NCI-H2107 treated with DMSO at 0.1 percent for 48 hours (cell line): ENCODE results near the gene TNRC6B.
"Not testable (repeated sequence)": the region's sequence is repeated elsewhere in the genome, so short reads cannot be mapped to it uniquely, and the experiment has no call there.

ENCODE experiments used
- DNase-seq: peaks from one replicate; lab custom pipeline; 2025; ENCODE audit not compliant: unreplicated experiment; lab: John Stamatoyannopoulos, UW

TNRC6B gene

GRCh38 chr22:40279017-40279416 lies 101.3 kb downstream of the TNRC6B start:
- no peak for DNase-seq

GRCh38 chr22:40281717-40282116 lies 104.0 kb downstream of the TNRC6B start:
- DNase-seq = peak; percentile 21

GRCh38 chr22:40285513-40285912 lies 107.8 kb downstream of the TNRC6B start:
- no peak for DNase-seq

GRCh38 chr22:40289991-40290459 lies 112.3 kb downstream of the TNRC6B start:
- no peak for DNase-seq

GRCh38 chr22:40290516-40290915 lies 112.8 kb downstream of the TNRC6B start:
- no peak for DNase-seq

- DNase-seq = no peak
These were observed 117.0 kb downstream of the TNRC6B start for GRCh38 chr22:40294696-40295095.

- DNase-seq = no peak
These were observed 122.6 kb downstream of the TNRC6B start for GRCh38 chr22:40300316-40300715.

- no peak for DNase-seq
These were observed 123.4 kb downstream of the TNRC6B start for GRCh38 chr22:40300884-40301672.

GRCh38 chr22:40302149-40302548 lies 124.4 kb downstream of the TNRC6B start:
- no peak for DNase-seq

GRCh38 chr22:40305625-40306024 lies 127.9 kb downstream of the TNRC6B start:
- no peak for DNase-seq

GRCh38 chr22:40308999-40309573 lies 131.4 kb downstream of the TNRC6B start:
- DNase-seq = no peak

GRCh38 chr22:40309631-40310030 lies 131.9 kb downstream of the TNRC6B start:
- no peak for DNase-seq

- no peak for DNase-seq
These were observed 132.5 kb downstream of the TNRC6B start for GRCh38 chr22:40310081-40310767.

GRCh38 chr22:40310768-40311120 lies 133.0 kb downstream of the TNRC6B start:
- DNase-seq = no peak

- not testable (repeated sequence) for DNase-seq
These were observed 133.9 kb downstream of the TNRC6B start for GRCh38 chr22:40311646-40312045.

GRCh38 chr22:40312050-40312449 lies 134.3 kb downstream of the TNRC6B start:
- peak; percentile 56 for DNase-seq

GRCh38 chr22:40313007-40313406 lies 135.3 kb downstream of the TNRC6B start:
- DNase-seq = no peak

GRCh38 chr22:40314041-40314440 lies 136.3 kb downstream of the TNRC6B start:
- no peak for DNase-seq

GRCh38 chr22:40320687-40321086 lies 143.0 kb downstream of the TNRC6B start:
- DNase-seq = no peak

- no peak for DNase-seq
These were observed 144.3 kb downstream of the TNRC6B start for GRCh38 chr22:40322021-40322420.

GRCh38 chr22:40322818-40323447 lies 145.2 kb downstream of the TNRC6B start:
- DNase-seq = no peak
